Measurements from ENCODE around the gene ARRB1.

GRCh38 chr11:75246006-75246670, 105.3 kb downstream of the ARRB1 start:
- TF ChIP-seq CTCF (IDR thresholded peaks at IDR 0.05) (no peak), POLR2A (IDR thresholded peaks at IDR 0.05) (no peak)
